A673 (cell line): ENCODE data around the gene CLDN24. TPM values are rescaled to one million over a fixed set of nuclear protein-coding genes. Genes with fewer than 3 reads are reported as not detected.

Source experiments
- Bru-seq: library from RNA; stranded (reverse); fragments of 400-500 nt; gene quantifications from one replicate; lab custom pipeline; 2021; lab: Mats Ljungman, UMichigan
- BruChase-seq, 2 experiments: library from RNA; stranded (reverse); fragments of 400-500 nt; gene quantifications; one replicate each; lab custom pipeline; 2021; lab: Mats Ljungman, UMichigan
- BruUV-seq: library from RNA; stranded (reverse); fragments of 400-500 nt; replicated peaks from 2 replicates; lab custom pipeline; 2021; lab: Mats Ljungman, UMichigan
- CTCF ChIA-PET: fragments of 300-600 bp; sonication (Branson Sonifier 250); formaldehyde crosslinking; loops from one replicate; lab custom pipeline; 2022; ENCODE audit warnings: antibody characterized with exemption; lab: Charles Lee
- POLR2A ChIA-PET: fragments of 300-600 bp; sonication (Branson Sonifier 250); formaldehyde crosslinking; loops from one replicate; lab custom pipeline; 2022; ENCODE audit warnings: antibody characterized with exemption; ENCODE audit not compliant: low non-redundant PET; lab: Charles Lee
- DNase-seq: peaks from one replicate; pipeline ENCODE4 v3.0.0-alpha.2; 2015; ENCODE audit warnings: low spot score
- H3K27ac ChIP-seq: fragments of 200-600 bp; sonication (generic); 2 replicates; pipeline ENCODE4 v1.5.1; 2016; ENCODE audit warnings: mixed run types, low read depth, mild to moderate bottlenecking, mixed read lengths, antibody characterized with exemption, low read length; ENCODE audit not compliant: poor library complexity, severe bottlenecking
- H3K27me3 ChIP-seq: fragments of 200-600 bp; sonication (generic); replicated peaks from 2 replicates; pipeline ENCODE4 v1.6.1; 2017; ENCODE audit warnings: mixed run types, low read depth, mild to moderate bottlenecking, mixed read lengths, antibody characterized with exemption, low read length; ENCODE audit not compliant: insufficient read depth, poor library complexity
- H3K36me3 ChIP-seq: fragments of 200-600 bp; sonication (generic); 2 replicates; pipeline ENCODE4 v1.6.1; 2016; ENCODE audit warnings: mixed run types, mild to moderate bottlenecking, mixed read lengths, antibody characterized with exemption, low read length; ENCODE audit not compliant: insufficient read depth, poor library complexity, severe bottlenecking
- H3K4me1 ChIP-seq: fragments of 200-600 bp; sonication (generic); 2 replicates; pipeline ENCODE4 v1.6.1; 2017; ENCODE audit warnings: mixed run types, mild to moderate bottlenecking, mixed read lengths, antibody characterized with exemption, low read length; ENCODE audit not compliant: insufficient read depth, poor library complexity, severe bottlenecking
- H3K4me3 ChIP-seq: fragments of 200-600 bp; sonication (generic); 2 replicates; pipeline ENCODE4 v1.5.1; 2016; ENCODE audit warnings: low read depth, mixed run types, mild to moderate bottlenecking, mixed read lengths, low read length; ENCODE audit not compliant: poor library complexity, severe bottlenecking
- H3K9me3 ChIP-seq: fragments of 200-600 bp; sonication (generic); 2 replicates; pipeline ENCODE4 v1.6.1; 2016; ENCODE audit warnings: mixed run types, low read depth, mild to moderate bottlenecking, mixed read lengths, antibody characterized with exemption, low read length; ENCODE audit not compliant: poor library complexity, severe bottlenecking
- EZH2 ChIP-seq: fragments of 200-600 bp; sonication (generic); IDR thresholded peaks from 2 replicates; pipeline ENCODE4 v1.6.1; 2017; ENCODE audit warnings: borderline replicate concordance, low read depth, mild to moderate bottlenecking, mixed read lengths, antibody characterized with exemption, low read length; ENCODE audit not compliant: poor library complexity, severe bottlenecking
- intact Hi-C: fragments of 100-400 bp; cut with micrococcal nuclease; formaldehyde crosslinking; loops from one replicate; pipeline ENCODE4 v1.10.0; 2022; ENCODE audit not compliant: unreplicated experiment
- long read RNA-seq: library from polyadenylated mRNA; stranded (forward); transcript quantifications from one replicate; pipeline ENCODE4 v2.0.0, GENCODE V29; 2022
- total RNA-seq: library from RNA; stranded (reverse); gene quantifications from 2 replicates; pipeline ENCODE4 v1.2.3, GENCODE V29; 2021
- TF ChIP-seq, protein P1 (sequence below): fragments of 300-800, 200-600 bp; sonication (generic); conservative IDR thresholded peaks from 2 replicates; pipeline ENCODE4 v1.5.1; 2017; ENCODE audit warnings: low read depth, mild to moderate bottlenecking, antibody characterized with exemption, low read length, moderate library complexity, mixed read lengths

CLDN24 gene
- not detected in 2 replicates for total RNA-seq
- not detected for Bru-seq, nascent RNA
- not detected for BruChase-seq, experiment 1, labeled RNA remaining after a 2-hour chase
- BruChase-seq, experiment 2, labeled RNA remaining after a 6-hour chase: not detected
- long read RNA-seq: 0 reads

DNA sequence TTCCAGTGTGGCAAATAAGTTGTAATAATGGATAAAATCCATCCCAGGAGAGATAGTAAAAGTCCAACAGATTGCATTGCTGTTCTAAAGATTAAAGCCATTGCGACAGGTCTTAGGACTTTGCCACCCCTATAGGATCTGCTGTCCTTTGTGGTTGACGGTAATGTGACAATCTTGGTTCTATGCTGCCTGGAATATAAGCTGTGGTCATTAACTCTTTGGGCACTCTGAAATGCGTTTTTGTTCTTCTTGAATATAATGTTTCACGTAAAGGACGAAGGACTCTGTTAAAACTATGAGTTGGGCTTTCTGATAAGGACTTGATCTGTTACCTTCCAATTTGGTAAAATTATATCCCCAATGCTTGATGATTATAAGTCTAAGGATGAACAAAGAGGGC is at the start of gene CLDN24:
Gene CLDN24 (minus strand): TSS at position 101 of the 400 bp plus-strand sequence. CDS start 0 bp downstream, at position 101.
- no peak for TF ChIP-seq EZH2
- TF ChIP-seq, protein P1, sequence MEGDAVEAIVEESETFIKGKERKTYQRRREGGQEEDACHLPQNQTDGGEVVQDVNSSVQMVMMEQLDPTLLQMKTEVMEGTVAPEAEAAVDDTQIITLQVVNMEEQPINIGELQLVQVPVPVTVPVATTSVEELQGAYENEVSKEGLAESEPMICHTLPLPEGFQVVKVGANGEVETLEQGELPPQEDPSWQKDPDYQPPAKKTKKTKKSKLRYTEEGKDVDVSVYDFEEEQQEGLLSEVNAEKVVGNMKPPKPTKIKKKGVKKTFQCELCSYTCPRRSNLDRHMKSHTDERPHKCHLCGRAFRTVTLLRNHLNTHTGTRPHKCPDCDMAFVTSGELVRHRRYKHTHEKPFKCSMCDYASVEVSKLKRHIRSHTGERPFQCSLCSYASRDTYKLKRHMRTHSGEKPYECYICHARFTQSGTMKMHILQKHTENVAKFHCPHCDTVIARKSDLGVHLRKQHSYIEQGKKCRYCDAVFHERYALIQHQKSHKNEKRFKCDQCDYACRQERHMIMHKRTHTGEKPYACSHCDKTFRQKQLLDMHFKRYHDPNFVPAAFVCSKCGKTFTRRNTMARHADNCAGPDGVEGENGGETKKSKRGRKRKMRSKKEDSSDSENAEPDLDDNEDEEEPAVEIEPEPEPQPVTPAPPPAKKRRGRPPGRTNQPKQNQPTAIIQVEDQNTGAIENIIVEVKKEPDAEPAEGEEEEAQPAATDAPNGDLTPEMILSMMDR: no peak
- no peak within 1 kb of the TSS for H3K27ac ChIP-seq
- H3K4me1 ChIP-seq: no peaks in the 10 kb centered on the region
- peaks cover 4% of the 10 kb centered on the region for H3K9me3 ChIP-seq
- BruUV-seq: no TSS peak
- POLR2A ChIA-PET: no interaction called here
- no peaks in the 10 kb centered on the region for H3K27me3 ChIP-seq
- no peak for DNase-seq
- CTCF ChIA-PET: no interaction called here
- intact Hi-C loops: no loop called here
- no peak within 1 kb of the TSS for H3K4me3 ChIP-seq
- H3K36me3 ChIP-seq: peaks cover 3% of the 10 kb centered on the region

DNA sequence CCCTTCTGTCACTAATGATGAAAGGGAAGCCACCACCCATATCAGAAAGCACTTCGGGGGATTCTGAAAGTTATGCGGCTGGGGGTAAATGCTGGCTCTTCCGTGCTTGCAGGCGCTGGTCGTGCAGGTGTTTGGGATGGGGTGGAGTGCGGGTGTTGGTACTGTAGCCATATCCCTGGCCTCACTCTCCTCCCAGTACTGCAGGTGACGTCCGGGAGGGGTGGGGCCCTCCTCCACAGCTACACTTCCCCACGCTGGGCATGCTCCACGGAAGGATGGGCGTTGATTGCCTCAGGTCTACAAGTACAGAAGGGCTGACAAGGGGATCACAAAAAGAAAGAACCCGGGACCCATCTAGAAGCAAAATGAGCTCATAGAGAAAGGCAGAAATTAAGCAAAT is 48.6 kb upstream of the CLDN24 start:
- TF ChIP-seq, protein P1: no peak
- TF ChIP-seq EZH2: no peak

DNA sequence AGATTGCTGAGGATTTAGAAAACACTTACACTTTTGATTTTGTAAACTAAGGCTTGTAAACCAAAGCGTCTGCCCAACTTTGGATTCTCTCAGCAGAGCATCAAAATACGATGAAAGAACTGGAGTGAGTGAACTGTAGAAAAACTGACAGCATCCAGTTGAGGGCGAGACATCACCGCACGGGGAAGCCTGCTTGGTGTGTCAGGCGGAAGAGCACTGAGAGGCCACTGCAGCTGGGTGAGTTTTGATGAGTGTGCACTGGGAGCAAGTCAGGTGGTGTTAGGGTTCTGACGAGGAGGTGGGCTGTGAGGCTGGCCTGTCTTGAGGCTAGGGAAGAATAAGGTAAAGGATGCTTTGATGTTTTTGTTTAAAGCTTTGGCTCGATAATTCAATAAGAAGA is 46.8 kb upstream of the CLDN24 start:
- H3K9me3 ChIP-seq: peaks cover 6% of the 10 kb centered on the region
- H3K36me3 ChIP-seq: no peaks in the 10 kb centered on the region
- no peak for DNase-seq
- no peak for TF ChIP-seq EZH2
- TF ChIP-seq, protein P1: no peak
- no peaks in the 10 kb centered on the region for H3K27me3 ChIP-seq
- BruUV-seq: no TSS peak
- POLR2A ChIA-PET: no interaction called here
- H3K27ac ChIP-seq: no peak overlapping the region
- CTCF ChIA-PET: no interaction called here
- H3K4me3 ChIP-seq: no peak overlapping the region
- intact Hi-C loops: no loop called here
- peaks cover 8% of the 10 kb centered on the region for H3K4me1 ChIP-seq

More for the DNA sequence above, 48.6 kb upstream of the CLDN24 start:
- ChIA-PET CTCF (no interaction called here), POLR2A (no interaction called here)
- no TSS peak for BruUV-seq
- no peaks in the 10 kb centered on the region for H3K36me3 ChIP-seq
- DNase-seq: no peak
- no peak overlapping the region for H3K27ac ChIP-seq
- H3K4me3 ChIP-seq: no peak overlapping the region
- intact Hi-C loops: no loop called here
- H3K9me3 ChIP-seq: peaks cover 6% of the 10 kb centered on the region
- H3K4me1 ChIP-seq: no peaks in the 10 kb centered on the region
- H3K27me3 ChIP-seq: no peaks in the 10 kb centered on the region
